Measurements from ENCODE around the gene DENND1A.

DNA sequence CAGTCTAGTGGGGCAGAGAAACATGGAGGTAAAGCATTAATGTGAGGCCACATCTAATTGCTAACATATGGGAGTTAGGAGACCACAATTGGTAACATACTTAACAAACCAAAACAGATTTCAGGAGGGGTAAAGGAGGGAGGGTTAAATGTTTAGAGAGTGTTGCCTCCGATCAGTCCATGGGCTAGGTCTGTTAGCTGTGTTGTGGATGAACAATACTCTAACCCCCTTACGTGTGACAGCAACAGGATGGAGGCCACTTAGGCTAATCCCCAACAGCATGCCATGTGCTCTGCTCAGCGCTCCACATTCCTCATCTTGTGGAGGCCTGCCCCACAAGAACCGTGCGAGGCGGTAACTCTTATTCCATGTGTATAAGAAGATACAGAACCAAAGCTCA lies 406.9 kb downstream of the DENND1A start:
- TF ChIP-seq, protein P1, sequence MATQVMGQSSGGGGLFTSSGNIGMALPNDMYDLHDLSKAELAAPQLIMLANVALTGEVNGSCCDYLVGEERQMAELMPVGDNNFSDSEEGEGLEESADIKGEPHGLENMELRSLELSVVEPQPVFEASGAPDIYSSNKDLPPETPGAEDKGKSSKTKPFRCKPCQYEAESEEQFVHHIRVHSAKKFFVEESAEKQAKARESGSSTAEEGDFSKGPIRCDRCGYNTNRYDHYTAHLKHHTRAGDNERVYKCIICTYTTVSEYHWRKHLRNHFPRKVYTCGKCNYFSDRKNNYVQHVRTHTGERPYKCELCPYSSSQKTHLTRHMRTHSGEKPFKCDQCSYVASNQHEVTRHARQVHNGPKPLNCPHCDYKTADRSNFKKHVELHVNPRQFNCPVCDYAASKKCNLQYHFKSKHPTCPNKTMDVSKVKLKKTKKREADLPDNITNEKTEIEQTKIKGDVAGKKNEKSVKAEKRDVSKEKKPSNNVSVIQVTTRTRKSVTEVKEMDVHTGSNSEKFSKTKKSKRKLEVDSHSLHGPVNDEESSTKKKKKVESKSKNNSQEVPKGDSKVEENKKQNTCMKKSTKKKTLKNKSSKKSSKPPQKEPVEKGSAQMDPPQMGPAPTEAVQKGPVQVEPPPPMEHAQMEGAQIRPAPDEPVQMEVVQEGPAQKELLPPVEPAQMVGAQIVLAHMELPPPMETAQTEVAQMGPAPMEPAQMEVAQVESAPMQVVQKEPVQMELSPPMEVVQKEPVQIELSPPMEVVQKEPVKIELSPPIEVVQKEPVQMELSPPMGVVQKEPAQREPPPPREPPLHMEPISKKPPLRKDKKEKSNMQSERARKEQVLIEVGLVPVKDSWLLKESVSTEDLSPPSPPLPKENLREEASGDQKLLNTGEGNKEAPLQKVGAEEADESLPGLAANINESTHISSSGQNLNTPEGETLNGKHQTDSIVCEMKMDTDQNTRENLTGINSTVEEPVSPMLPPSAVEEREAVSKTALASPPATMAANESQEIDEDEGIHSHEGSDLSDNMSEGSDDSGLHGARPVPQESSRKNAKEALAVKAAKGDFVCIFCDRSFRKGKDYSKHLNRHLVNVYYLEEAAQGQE (IDR thresholded peaks at IDR 0.05; ENCODE audit: insufficient read depth in 1 of 2, low read depth in 2 of 2, low read length in 1 of 2) = no peak
- TF ChIP-seq CTCF (IDR thresholded peaks at IDR 0.05) = no peak
- TF ChIP-seq POLR2AphosphoS5 (IDR thresholded peaks at IDR 0.05; ENCODE audit: low read depth, low read length) = no peak
- no peak for TF ChIP-seq SIN3A (IDR thresholded peaks at IDR 0.05; ENCODE audit: borderline replicate concordance, insufficient read depth, low read depth, low read length)
